Tibial nerve (tissue), 4 donors: Measurements from ENCODE around the gene NFAM1.

Experiments
- CTCF ChIP-seq, 5 experiments: fragments of 200-600 bp in 3 of 5; fragments of 450-650 bp in 2 of 5; sonication (generic) in 3 of 5; IDR thresholded peaks; one replicate each; pipeline ENCODE4 v1.5.1; 2016 to 2019; ENCODE audit warnings: antibody characterized with exemption in 5 of 5, mild to moderate bottlenecking in 3 of 5, moderate library complexity in 2 of 5
- EP300 ChIP-seq, 2 donors: sonication (generic); formaldehyde crosslinking; IDR thresholded peaks; one replicate each; pipeline ENCODE4 v1.6.1; 2017; ENCODE audit warnings: antibody characterized with exemption in 2 of 2, mild to moderate bottlenecking in 1 of 2
- POLR2A ChIP-seq, 2 donors: fragments of 450-650 bp; IDR thresholded peaks; one replicate each; pipeline ENCODE4 v1.6.1; 2017; ENCODE audit warnings: antibody characterized with exemption in 2 of 2, mild to moderate bottlenecking in 2 of 2, moderate library complexity in 2 of 2

GRCh38 chr22:42383287-42383686 is 48.9 kb downstream of the NFAM1 start:
- no peak for TF ChIP-seq CTCF (IDR thresholded peaks at IDR 0.05)
- TF ChIP-seq POLR2A (IDR thresholded peaks at IDR 0.05) = no peak
- no peak for TF ChIP-seq EP300 (IDR thresholded peaks at IDR 0.05)
